HG02981 (cell line): ENCODE measurements around the gene TNFSF9.

Experiments used
- ATAC-seq: cut with Tn5 transposase; IDR thresholded peaks from one replicate; pipeline ENCODE4 v1.9.1; 2021; ENCODE audit warnings: mild to moderate bottlenecking, moderate library complexity; ENCODE audit not compliant: unreplicated experiment

Gene TNFSF9

GRCh38 chr19:6530386-6531162, at the start of gene TNFSF9:
Gene TNFSF9 (plus strand): TSS chr19:6531026. CDS start chr19:6531037, 11 bp downstream.
- ATAC-seq, result peak; percentile 31

DNA sequence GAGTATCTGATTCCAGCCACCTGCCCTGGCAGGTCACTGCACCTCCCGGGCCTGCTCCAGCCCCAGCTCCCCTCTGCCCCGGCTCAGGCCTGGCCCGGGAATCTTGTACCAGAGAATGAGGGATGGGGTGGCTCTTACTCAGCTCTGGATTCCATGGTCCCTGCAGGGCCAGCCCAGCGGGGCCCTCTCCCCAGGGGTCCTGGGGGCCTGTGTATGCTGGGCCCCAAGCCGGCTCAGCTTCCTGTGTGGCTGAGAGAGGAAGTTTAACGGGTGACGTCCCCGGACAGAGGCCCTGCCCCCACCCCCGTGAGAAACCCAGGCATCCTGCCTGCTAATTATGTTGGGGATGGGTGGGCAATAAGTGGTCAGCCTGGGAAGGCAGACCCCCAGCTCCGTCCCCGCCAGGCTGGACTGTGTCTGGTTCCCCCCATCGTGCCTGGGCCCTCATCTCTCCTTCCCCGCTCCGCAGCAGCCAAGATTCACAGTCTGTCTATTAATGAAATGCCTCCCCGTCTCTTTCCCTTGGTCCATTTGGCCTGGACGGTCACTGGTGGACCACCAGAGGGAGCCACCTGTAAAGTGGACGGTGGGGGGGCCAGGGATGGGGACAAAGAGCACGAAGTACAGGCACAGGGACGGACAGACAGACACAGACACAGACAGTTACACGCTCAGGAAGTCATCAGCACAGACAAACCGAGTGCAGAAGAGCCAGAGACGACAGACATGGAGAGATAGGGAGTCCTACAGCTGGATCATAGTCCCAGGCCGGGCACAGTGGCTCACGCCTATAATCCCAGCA, 49.1 kb upstream of the TNFSF9 start, which contains the start of gene DENND1C:
Gene DENND1C, minus strand, starts transcription at position 247 of the 802 bp plus-strand sequence. Its CDS starts 92 bp downstream, at position 155.
- ATAC-seq, result no peak

DNA sequence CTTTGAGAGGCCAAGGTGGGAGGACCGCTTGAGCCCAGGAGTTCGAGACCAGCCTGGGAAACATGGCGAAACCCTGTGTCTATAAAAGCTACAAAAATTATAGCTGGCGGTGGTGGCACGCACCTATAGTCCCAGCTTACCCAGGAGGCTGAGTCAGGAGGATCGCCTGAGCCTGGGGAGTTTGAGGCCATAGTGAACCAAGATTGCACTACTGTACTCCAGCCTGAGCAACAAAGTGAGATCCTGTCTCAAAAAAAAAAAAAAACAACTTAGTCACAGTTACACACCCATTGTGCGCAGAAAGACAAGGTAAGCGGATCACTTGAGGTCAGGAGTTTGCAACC, 48.5 kb upstream of the TNFSF9 start:
- ATAC-seq, result no peak

- ATAC-seq, result no peak
These were observed 47.6 kb upstream of the TNFSF9 start for GRCh38 chr19:6483235-6483634.

DNA sequence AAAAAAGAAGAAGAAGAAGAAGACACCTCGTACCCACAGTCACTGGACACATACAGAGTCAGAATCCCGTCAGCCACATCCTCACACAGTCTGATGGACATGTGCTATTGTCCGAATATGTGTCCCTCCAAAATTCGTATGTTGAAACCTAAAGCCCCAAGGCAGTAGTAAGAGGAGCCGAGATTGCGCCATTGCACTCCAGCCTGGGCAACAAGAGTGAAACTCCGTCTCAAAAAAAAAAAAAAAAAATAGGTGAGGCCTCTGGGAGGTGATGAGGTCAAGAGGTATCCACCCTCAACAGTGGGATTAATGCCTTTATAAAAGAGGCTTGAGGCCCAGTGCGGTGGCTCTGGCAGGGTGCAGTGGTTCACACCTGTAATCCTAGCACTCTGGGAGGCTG, 46.6 kb upstream of the TNFSF9 start:
- ATAC-seq, result no peak

DNA sequence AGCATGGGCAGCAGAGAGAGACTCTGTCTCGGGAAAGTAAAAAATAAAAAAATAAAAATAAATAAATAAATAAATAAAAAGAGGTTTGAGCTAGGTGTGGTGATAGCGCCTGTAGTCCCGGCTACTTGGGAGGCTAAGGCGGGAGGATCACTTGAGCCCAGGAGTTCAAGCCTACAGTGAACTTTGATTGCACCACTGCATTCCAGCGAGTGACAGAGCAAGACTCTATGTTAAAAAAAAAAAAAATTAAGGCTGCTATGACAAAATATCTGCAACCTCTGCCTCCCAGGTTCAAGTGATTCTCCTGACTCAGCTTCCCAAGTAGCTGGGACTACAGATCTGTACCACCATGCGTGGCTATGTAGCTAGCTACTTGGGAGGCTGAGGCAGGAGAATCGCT, 46.0 kb upstream of the TNFSF9 start:
- ATAC-seq, result no peak

- ATAC-seq, result no peak
These were observed 41.4 kb upstream of the TNFSF9 start for GRCh38 chr19:6489278-6490061.

GRCh38 chr19:6490134-6490533, 40.7 kb upstream of the TNFSF9 start:
- no peak for ATAC-seq

- no peak for ATAC-seq
These were observed 38.8 kb upstream of the TNFSF9 start for GRCh38 chr19:6491802-6492592.

GRCh38 chr19:6494438-6495036, 36.3 kb upstream of the TNFSF9 start:
- ATAC-seq, result no peak

- ATAC-seq, result no peak
These were observed 34.9 kb upstream of the TNFSF9 start for GRCh38 chr19:6495947-6496346.

DNA sequence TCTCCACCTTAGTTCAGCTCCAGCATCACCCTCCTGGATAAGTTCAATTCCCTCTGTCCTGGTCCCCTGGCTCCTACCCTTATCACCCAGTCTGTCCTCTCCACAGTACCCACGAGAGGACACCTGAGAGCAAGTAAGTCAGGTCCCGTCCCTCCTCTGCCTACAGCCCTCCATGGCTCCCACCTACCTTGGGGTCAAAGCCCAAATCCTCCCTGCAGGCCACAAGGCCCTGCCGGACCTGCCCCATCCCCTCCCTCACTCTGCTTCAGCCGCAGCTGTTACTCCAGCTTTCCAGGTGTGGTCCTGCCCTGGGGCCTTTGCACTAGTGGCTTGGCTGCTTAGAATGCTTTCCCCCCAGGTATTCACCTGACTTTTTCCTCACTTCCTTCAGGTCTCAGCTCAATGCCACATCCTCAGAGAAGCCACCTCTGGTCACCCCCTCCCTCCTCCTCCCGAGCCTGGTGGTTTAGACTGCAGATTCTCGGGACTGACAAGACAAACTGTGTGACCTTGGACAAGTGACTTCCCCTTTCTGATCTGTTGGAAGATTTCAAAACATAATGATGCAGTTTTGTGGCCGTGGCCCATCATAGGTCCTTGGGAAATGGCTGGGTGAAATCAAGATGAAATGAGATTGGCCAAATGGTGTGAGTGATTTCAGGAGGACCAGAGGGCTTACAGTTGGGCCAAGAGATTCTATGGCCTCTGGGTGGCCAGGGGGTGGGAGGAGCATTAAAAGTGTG, 32.4 kb upstream of the TNFSF9 start:
- no peak for ATAC-seq

- ATAC-seq, result no peak
These were observed 31.6 kb upstream of the TNFSF9 start for GRCh38 chr19:6499052-6499790.

- ATAC-seq, result no peak
These were observed 29.7 kb upstream of the TNFSF9 start for GRCh38 chr19:6500837-6501739.

- no peak for ATAC-seq
These were observed 28.8 kb upstream of the TNFSF9 start, which contains the start of gene TUBB4A for GRCh38 chr19:6501740-6502648. Gene TUBB4A (minus strand): TSS chr19:6502309. CDS start chr19:6502212, 97 bp downstream.

DNA sequence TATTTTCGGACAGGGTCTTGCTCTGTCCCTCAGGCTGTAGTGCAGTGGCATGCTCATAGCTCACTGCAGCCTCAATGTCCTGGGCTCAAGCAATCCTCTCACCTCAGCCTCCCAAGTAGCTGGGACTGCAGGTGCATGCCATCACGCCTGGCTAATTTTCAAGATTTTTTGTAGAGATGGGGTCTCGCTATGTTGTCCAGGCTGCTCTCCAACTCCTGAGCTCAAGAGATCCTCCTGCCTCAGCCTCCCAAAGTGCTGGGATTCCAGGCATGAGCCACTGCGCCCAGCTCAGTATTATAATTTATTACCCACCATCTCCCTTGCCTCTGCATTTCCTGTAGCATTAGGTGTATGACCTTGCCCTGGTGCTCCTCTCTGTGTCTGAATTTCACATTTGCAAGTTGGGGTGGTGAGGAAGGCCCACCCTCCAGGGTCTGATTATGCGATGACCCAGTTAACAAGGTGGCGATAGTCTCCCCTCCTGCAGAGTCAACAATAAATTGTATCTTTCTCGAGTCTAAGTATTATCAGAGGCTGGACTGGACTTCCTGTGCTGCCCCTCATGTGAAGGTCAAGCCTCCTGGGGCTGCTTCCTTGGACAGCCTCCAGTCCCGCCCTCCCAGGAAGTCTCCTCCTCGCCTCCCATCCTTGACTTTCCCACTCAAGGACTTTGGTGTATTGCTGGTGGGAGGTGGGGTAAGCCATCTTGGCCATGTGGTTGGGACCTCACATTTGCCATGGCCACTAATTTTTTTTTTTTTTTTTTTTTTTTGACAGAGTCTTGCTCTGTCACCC, 27.2 kb upstream of the TNFSF9 start:
- no peak for ATAC-seq
